GM18520 (cell line): ENCODE measurements around the gene SLC9A3.
A peak's percentile ranks its signal among the peaks of the same experiment; 100 is the strongest.

Source experiments
- ATAC-seq: cut with Tn5 transposase; IDR thresholded peaks from one replicate; pipeline ENCODE4 v1.9.1; 2021; ENCODE audit not compliant: unreplicated experiment

SLC9A3 gene

GRCh38 chr5:446066-446882 lies 78.0 kb downstream of the SLC9A3 start:
- ATAC-seq = no peak

- ATAC-seq = no peak
These were observed 78.7 kb downstream of the SLC9A3 start for GRCh38 chr5:445591-445990.

GRCh38 chr5:444226-444625 lies 80.0 kb downstream of the SLC9A3 start:
- ATAC-seq = no peak

- ATAC-seq = no peak
These were observed 80.8 kb downstream of the SLC9A3 start for GRCh38 chr5:443239-444151.

- ATAC-seq = peak; percentile 82
These were observed 81.7 kb downstream of the SLC9A3 start, which contains the start of gene EXOC3 for GRCh38 chr5:442335-443238. EXOC3 (plus strand) TSS chr5:443176; CDS start chr5:446206, 3,030 bp downstream.

- no peak for ATAC-seq
These were observed 82.3 kb downstream of the SLC9A3 start for GRCh38 chr5:441996-442334.

- no peak for ATAC-seq
These were observed 83.6 kb downstream of the SLC9A3 start for GRCh38 chr5:440401-441201.

- ATAC-seq = no peak
These were observed 84.6 kb downstream of the SLC9A3 start for GRCh38 chr5:439636-440035.

GRCh38 chr5:439181-439580 lies 85.1 kb downstream of the SLC9A3 start:
- ATAC-seq = no peak

GRCh38 chr5:438481-438981 lies 85.7 kb downstream of the SLC9A3 start:
- no peak for ATAC-seq

- no peak for ATAC-seq
These were observed 86.9 kb downstream of the SLC9A3 start for GRCh38 chr5:437281-437771.

GRCh38 chr5:436641-436975 lies 87.6 kb downstream of the SLC9A3 start:
- ATAC-seq = no peak

- no peak for ATAC-seq
These were observed 88.1 kb downstream of the SLC9A3 start for GRCh38 chr5:435961-436640.

- no peak for ATAC-seq
These were observed 89.0 kb downstream of the SLC9A3 start for GRCh38 chr5:435156-435790.

GRCh38 chr5:434443-435146 lies 89.7 kb downstream of the SLC9A3 start:
- ATAC-seq = no peak

GRCh38 chr5:433836-434235 lies 90.4 kb downstream of the SLC9A3 start:
- no peak for ATAC-seq

- ATAC-seq = no peak
These were observed 91.1 kb downstream of the SLC9A3 start for GRCh38 chr5:432928-433791.
